CD4-positive, alpha-beta T cell (primary cell): Measurements from ENCODE around the gene HEPACAM. TPM values are rescaled to one million over a fixed set of nuclear protein-coding genes. Genes with fewer than 3 reads are reported as not detected.

Experiments
- ATAC-seq: fragments of 200-7000 bp; cut with Tn5 transposase; one replicate; pipeline ENCODE4 v1.10.0; 2022; ENCODE audit warnings: mild to moderate bottlenecking; ENCODE audit not compliant: poor library complexity
- CTCF ChIA-PET: fragments of 350-600 bp; sonication (Branson Sonifier 250); formaldehyde crosslinking; loops from one replicate; lab custom pipeline; 2021; ENCODE audit warnings: antibody characterized with exemption, inconsistent platforms; lab: Charles Lee
- POLR2A ChIA-PET: fragments of 350-600 bp; sonication (Branson Sonifier 250); formaldehyde crosslinking; loops from one replicate; lab custom pipeline; 2021; ENCODE audit warnings: antibody characterized with exemption, inconsistent platforms; lab: Charles Lee
- DNase-seq, 14 experiments: peaks; one replicate each; pipeline ENCODE4 v3.0.0-alpha.2; 2013 to 2020; ENCODE audit warnings: mixed read lengths in 2 of 14
- H3K27ac ChIP-seq, 2 donors: one replicate each; pipeline versions ENCODE4 v1.5.1 to v1.7.0; 2013; ENCODE audit warnings: low read length in 2 of 2, low read depth in 1 of 2, mild to moderate bottlenecking in 1 of 2
- H3K27me3 ChIP-seq, 2 experiments: 1 replicate in 1 of 2; 2 replicates in 1 of 2; pipeline versions ENCODE4 v1.6.1 to v1.7.0; 2013; ENCODE audit warnings: low read length in 2 of 2, control low read depth in 1 of 2, mild to moderate bottlenecking in 1 of 2, moderate library complexity in 1 of 2; ENCODE audit not compliant: insufficient read depth in 2 of 2, control insufficient read depth in 1 of 2
- H3K36me3 ChIP-seq: one replicate; pipeline ENCODE4 v1.6.1; 2013; ENCODE audit warnings: low read length, control low read depth; ENCODE audit not compliant: insufficient read depth
- H3K4me1 ChIP-seq: one replicate; pipeline ENCODE4 v1.6.1; 2013; ENCODE audit warnings: low read length, control low read depth; ENCODE audit not compliant: insufficient read depth
- H3K4me3 ChIP-seq: one replicate; pipeline ENCODE4 v1.5.1; 2013; ENCODE audit warnings: mild to moderate bottlenecking, low read length, moderate library complexity
- H3K9me3 ChIP-seq, 2 experiments: 1 replicate in 1 of 2; 2 replicates in 1 of 2; pipeline versions ENCODE4 v1.6.1 to v1.7.0; 2013; ENCODE audit warnings: low read length in 2 of 2, mild to moderate bottlenecking in 2 of 2, control low read depth in 1 of 2, moderate library complexity in 1 of 2; ENCODE audit not compliant: control insufficient read depth in 1 of 2, insufficient read depth in 1 of 2
- H3K27ac Mint-ChIP-seq: one replicate; pipeline ENCODE4 v1.8.0; 2020; ENCODE audit warnings: mixed read lengths
- H3K27me3 Mint-ChIP-seq: one replicate; pipeline ENCODE4 v1.8.0; 2021; ENCODE audit warnings: mixed read lengths
- H3K36me3 Mint-ChIP-seq: one replicate; pipeline ENCODE4 v1.8.0; 2021; ENCODE audit warnings: low read depth, mixed read lengths
- H3K4me1 Mint-ChIP-seq: one replicate; pipeline ENCODE4 v1.8.0; 2021; ENCODE audit warnings: low read depth, mixed read lengths
- H3K4me3 Mint-ChIP-seq: one replicate; pipeline ENCODE4 v1.8.0; 2020; ENCODE audit warnings: mild to moderate bottlenecking, mixed read lengths
- H3K9me3 Mint-ChIP-seq: one replicate; pipeline ENCODE4 v1.8.0; 2020; ENCODE audit warnings: mixed read lengths
- intact Hi-C, 2 experiments: fragments of 100-400 bp; cut with DNase I in 1 of 2; cut with micrococcal nuclease in 1 of 2; formaldehyde crosslinking; loops; one replicate each; pipeline versions ENCODE4 v1.15.1 to v1.9.0; 2023 to 2025; cut with DNase I, micrococcal nuclease
- total RNA-seq, 174 experiments: library from RNA in 2 of 174; stranded (reverse) in 2 of 174; gene quantifications; one replicate each; pipeline ENCODE4 v1.2.3 and lab custom pipeline; 2021 to 2026
- TF ChIP-seq, protein P1 (sequence below): fragments of 200-600 bp; IDR thresholded peaks from one replicate; pipeline ENCODE4 v1.8.0; 2022; ENCODE audit warnings: antibody characterized with exemption, mild to moderate bottlenecking

The HEPACAM gene
- total RNA-seq, 2 experiments from 2014 or later = not detected

DNA sequence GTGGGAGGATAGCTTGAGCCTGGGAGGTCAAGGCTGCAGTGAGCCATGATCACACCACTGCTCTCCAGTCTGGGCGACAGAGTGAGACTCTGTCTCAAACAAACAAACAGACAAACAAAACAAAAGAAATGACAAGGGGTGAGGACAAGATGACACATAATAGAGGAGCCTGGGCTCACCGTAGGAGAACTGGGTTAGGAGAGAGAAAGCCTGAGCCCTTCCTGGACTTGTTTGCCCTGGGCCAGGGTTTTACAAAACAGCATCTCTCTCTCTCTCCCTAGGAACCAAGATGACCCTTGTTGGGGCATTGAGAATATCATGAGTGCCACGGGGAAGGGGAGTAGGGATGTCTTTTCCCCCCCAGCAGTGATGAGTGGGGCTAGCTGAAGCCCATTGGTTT lies 54.9 kb downstream of the HEPACAM start:
- TF ChIP-seq, protein P1, sequence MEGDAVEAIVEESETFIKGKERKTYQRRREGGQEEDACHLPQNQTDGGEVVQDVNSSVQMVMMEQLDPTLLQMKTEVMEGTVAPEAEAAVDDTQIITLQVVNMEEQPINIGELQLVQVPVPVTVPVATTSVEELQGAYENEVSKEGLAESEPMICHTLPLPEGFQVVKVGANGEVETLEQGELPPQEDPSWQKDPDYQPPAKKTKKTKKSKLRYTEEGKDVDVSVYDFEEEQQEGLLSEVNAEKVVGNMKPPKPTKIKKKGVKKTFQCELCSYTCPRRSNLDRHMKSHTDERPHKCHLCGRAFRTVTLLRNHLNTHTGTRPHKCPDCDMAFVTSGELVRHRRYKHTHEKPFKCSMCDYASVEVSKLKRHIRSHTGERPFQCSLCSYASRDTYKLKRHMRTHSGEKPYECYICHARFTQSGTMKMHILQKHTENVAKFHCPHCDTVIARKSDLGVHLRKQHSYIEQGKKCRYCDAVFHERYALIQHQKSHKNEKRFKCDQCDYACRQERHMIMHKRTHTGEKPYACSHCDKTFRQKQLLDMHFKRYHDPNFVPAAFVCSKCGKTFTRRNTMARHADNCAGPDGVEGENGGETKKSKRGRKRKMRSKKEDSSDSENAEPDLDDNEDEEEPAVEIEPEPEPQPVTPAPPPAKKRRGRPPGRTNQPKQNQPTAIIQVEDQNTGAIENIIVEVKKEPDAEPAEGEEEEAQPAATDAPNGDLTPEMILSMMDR = no peak
- peaks cover 5% of the 10 kb centered on the region for H3K27me3 Mint-ChIP-seq
- no peaks in the 10 kb centered on the region for H3K9me3 ChIP-seq

DNA sequence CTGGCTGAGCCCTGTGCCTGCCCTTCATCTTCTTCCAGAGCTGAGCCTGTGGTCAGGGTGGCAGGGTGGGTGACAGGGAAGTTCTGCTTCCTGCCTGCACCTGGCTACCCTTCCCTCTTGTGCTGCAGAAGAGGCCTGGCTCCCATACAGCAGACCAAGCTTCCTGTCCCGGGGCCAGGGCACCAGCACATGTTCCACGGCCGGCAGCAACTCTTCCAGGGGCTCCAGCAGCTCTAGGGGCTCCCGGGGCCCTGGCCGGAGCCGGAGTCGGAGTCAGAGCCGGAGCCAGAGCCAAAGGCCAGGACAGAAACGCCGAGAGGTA lies 55.6 kb downstream of the HEPACAM start:
- Histone ChIP-seq H3K27ac (no peak overlapping the region), H3K36me3 (no peaks in the 10 kb centered on the region), H3K4me3 (no peak overlapping the region), H3K27me3 (peaks cover 4% of the 10 kb centered on the region in 2 experiments), H3K4me1 (peaks cover 23% of the 10 kb centered on the region), H3K9me3 (no peaks in the 10 kb centered on the region)
- TF ChIP-seq, protein P1 = no peak
- ATAC-seq (no peak), DNase-seq (no peak)
- H3K4me1 Mint-ChIP-seq = peaks cover 25% of the 10 kb centered on the region
- no peaks in the 10 kb centered on the region for H3K9me3 Mint-ChIP-seq
- POLR2A ChIA-PET = no interaction called here
- no peak overlapping the region for H3K27ac Mint-ChIP-seq
- H3K27me3 Mint-ChIP-seq = peaks cover 6% of the 10 kb centered on the region
- CTCF ChIA-PET = interaction anchor here (1.3 kb wide), 1 partner anchor 14 kb away, joined by 3 read pairs; no protein-coding TSS in a partner anchor
- H3K36me3 Mint-ChIP-seq = no peaks in the 10 kb centered on the region
- H3K4me3 Mint-ChIP-seq = peak overlapping the region; percentile 15
- intact Hi-C loops = loop anchor here in 1 of 2 experiments (5.0 kb wide), 1 partner anchor 62 kb away; no protein-coding TSS in a partner anchor

More for the DNA sequence above, 54.9 kb downstream of the HEPACAM start:
- no peak overlapping the region for H3K4me3 ChIP-seq
- Mint-ChIP-seq H3K4me1 (peaks cover 25% of the 10 kb centered on the region), H3K36me3 (no peaks in the 10 kb centered on the region), H3K4me3 (no peak overlapping the region), H3K9me3 (no peaks in the 10 kb centered on the region), H3K27ac (no peak overlapping the region)
- intact Hi-C loops = loop anchor here in 1 of 2 experiments (5.0 kb wide), 1 partner anchor 61 kb away; no protein-coding TSS in a partner anchor
- H3K4me1 ChIP-seq = peaks cover 17% of the 10 kb centered on the region
- CTCF ChIA-PET = no interaction called here
- no peak for DNase-seq
- H3K27me3 ChIP-seq = peaks cover under 1 to 5% of the 10 kb centered on the region in 2 experiments
- ATAC-seq = no peak
- POLR2A ChIA-PET = interaction anchor here (1.5 kb wide), 1 partner anchor 10 kb away, joined by 4 read pairs; no protein-coding TSS in a partner anchor
- H3K27ac ChIP-seq = no peak overlapping the region
- no peaks in the 10 kb centered on the region for H3K36me3 ChIP-seq

DNA sequence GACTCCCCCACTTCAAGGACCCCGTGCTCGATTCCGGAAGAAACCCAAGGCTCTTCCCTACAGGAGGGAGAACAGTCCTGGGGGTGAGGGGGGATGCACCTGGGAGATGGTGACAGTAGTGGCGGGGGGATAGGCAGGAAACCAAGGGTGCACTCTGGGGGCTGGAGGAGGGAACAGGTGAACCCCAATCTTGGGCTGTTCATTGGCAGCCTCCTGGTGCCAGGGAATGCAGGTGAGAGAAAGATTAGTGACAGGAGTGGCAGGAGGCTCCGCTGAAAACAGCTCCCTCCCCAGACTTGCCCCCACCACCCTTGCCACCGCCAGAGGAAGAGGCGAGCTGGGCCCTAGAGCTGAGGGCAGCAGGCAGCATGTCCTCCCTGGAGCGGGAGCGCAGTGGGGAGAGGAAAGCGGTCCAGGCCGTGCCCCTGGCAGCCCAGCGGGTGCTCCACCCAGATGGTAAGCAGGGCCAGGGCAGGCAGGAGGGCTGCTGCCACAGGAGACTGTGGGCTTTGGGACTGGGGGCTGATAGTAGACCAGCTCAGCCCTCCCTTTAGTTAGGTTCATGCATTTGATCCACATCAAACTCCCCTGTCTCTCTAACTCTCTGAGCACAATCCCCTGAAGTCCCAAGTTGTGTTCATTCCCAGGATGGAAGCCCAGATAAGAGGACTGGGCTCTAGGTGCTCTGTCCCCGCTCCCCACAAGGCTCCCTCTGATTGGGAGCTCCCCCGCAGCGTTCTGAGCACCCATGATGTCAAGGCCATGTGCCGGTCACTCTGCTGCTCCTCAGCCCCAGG lies 56.2 kb downstream of the HEPACAM start:
- H3K27ac Mint-ChIP-seq = no peak overlapping the region
- H3K27me3 ChIP-seq = peaks cover 4 to 8% of the 10 kb centered on the region in 2 experiments
- H3K9me3 ChIP-seq = peaks cover 0 to 4% of the 10 kb centered on the region in 2 experiments
- no peaks in the 10 kb centered on the region for H3K9me3 Mint-ChIP-seq
- H3K27ac ChIP-seq = no peak overlapping the region
- H3K27me3 Mint-ChIP-seq = peaks cover 7% of the 10 kb centered on the region
- CTCF ChIA-PET = interaction anchor here (1.3 kb wide), 1 partner anchor 14 kb away, joined by 3 read pairs; no protein-coding TSS in a partner anchor
- no peaks in the 10 kb centered on the region for H3K36me3 ChIP-seq
- H3K4me1 ChIP-seq = peaks cover 23% of the 10 kb centered on the region
- TF ChIP-seq, protein P1 = no peak
- POLR2A ChIA-PET = no interaction called here
- H3K4me3 ChIP-seq = no peak overlapping the region
- intact Hi-C loops = loop anchor here (5.0 kb wide), 7 partner anchors 42 to 1137 kb away; partner anchors contain the start of genes SIAE (in 2 of the 2), SPA17 (in 2 of the 2), MSANTD2 (in 1 of the 2) and TMEM218 (in 1 of the 2)
- H3K36me3 Mint-ChIP-seq = no peaks in the 10 kb centered on the region
- ATAC-seq = no peak
- peaks cover 25% of the 10 kb centered on the region for H3K4me1 Mint-ChIP-seq
- DNase-seq = no peak
- H3K4me3 Mint-ChIP-seq = peak overlapping the region; percentile 34
